Ovary (tissue), 9 donors: ENCODE measurements around the gene PTOV1. TPM values are rescaled to one million over a fixed set of nuclear protein-coding genes. Genes with fewer than 3 reads are reported as not detected.
A peak's percentile ranks its signal among the peaks of the same experiment; 100 is the strongest.

Experiments
- DNase-seq, 5 donors: peaks; one replicate each; pipeline ENCODE4 v3.0.0-alpha.2; 2019 to 2020
- H3K27ac ChIP-seq, 2 donors: fragments of 200-600 bp; one replicate each; pipeline versions ENCODE4 v1.5.1 to v1.8.0; 2019 to 2022
- H3K27me3 ChIP-seq: fragments of 200-600 bp; one replicate; pipeline ENCODE4 v1.8.0; 2022
- H3K36me3 ChIP-seq: fragments of 200-600 bp; sonication (generic); one replicate; pipeline ENCODE4 v1.5.1; 2019
- H3K4me1 ChIP-seq: one replicate; pipeline ENCODE4 v1.8.1; 2013; ENCODE audit warnings: mild to moderate bottlenecking, moderate library complexity; ENCODE audit not compliant: insufficient read depth
- H3K4me3 ChIP-seq: fragments of 200-600 bp; sonication (generic); one replicate; pipeline ENCODE4 v1.5.1; 2017
- H3K9me3 ChIP-seq, 2 donors: fragments of 200-600 bp in 1 of 2; sonication (generic) in 1 of 2; one replicate each; pipeline versions ENCODE4 v1.5.1 to v1.8.1; 2013 to 2019; ENCODE audit warnings: mild to moderate bottlenecking in 1 of 2, moderate library complexity in 1 of 2
- EP300 ChIP-seq: sonication (generic); formaldehyde crosslinking; IDR thresholded peaks from one replicate; pipeline ENCODE4 v1.6.1; 2017; ENCODE audit warnings: antibody characterized with exemption
- POLR2A ChIP-seq: fragments of 450-650 bp; IDR thresholded peaks from one replicate; pipeline ENCODE4 v1.6.1; 2017; ENCODE audit warnings: antibody characterized with exemption, mild to moderate bottlenecking, moderate library complexity
- WGBS, 3 donors: extraction: QIAGEN DNeasy Blood & Tissue Kit in 1 of 3; methylation state at CpG; one replicate each; pipeline versions ENCODE4 v1.1.5 to v1.1.7; 2013 to 2017; 5-methylcytosine and 5-hydroxymethylcytosine counted together
- intact Hi-C, 4 donors: fragments of 100-400 bp; cut with DNase I; formaldehyde crosslinking; loops; one replicate each; pipeline versions ENCODE4 v1.11.0 to v1.15.1; 2022 to 2023
- polyA plus RNA-seq, 2 donors: library from polyadenylated mRNA; stranded (reverse); fragments of 200-250 nt in 1 of 2; fragments of 350-450 nt in 1 of 2; fragmentation: Illumina TruSeq in 1 of 2; extraction: RNeasy Lipid Tissue Mini Kit (QIAGEN cat#74804) in 1 of 2; gene quantifications; one replicate each; pipeline ENCODE4 v1.2.3, GENCODE V29; 2013 to 2014
- total RNA-seq, 7 donors: library from RNA; depleted of rRNA in 2 of 7; stranded (reverse); fragments of >200 nt in 2 of 7; fragmentation: NEBNext Ultra II Directional in 3 of 7; extraction: Animal tissue kit (Norgen Biotek cat#: 25700) in 3 of 7; gene quantifications; one replicate each; pipeline versions ENCODE4 v1.1.0 to v1.2.4, GENCODE V29; 2016 to 2023
- TF ChIP-seq, protein P1 (sequence below), 3 donors: fragments of 450-650 bp in 2 of 3; fragments of 200-600 bp in 1 of 3; IDR thresholded peaks; one replicate each; pipeline versions ENCODE4 v1.5.1 to v1.8.0; 2016 to 2022; ENCODE audit warnings: antibody characterized with exemption in 3 of 3, mild to moderate bottlenecking in 1 of 3
- donor health status: DM: no; HTN: no; CAD: no; lungs with moderate emphysema.
- donor health status: DM: no; HTN: no; CAD: no.
- donor health status: Bipolar disorder and iron deficiency.
- donor health status: DM: yes; HTN: yes; CAD: no.
- donor health status: DM: no; HTN: no; CAD: no.
- donor health status: DM: yes; HTN: yes; CAD: no.

PTOV1 gene
- total and polyA plus RNA-seq, 9 donors, result 22.2 to 256 (median 186) TPM

- Histone ChIP-seq H3K9me3 (no peaks in the 10 kb centered on the region), H3K27ac (peak overlapping the region in 1 of 2 donors; percentile 94), H3K36me3 (no peaks in the 10 kb centered on the region), H3K27me3 (no peaks in the 10 kb centered on the region), H3K4me1 (peaks cover 5% of the 10 kb centered on the region), H3K4me3 (peak overlapping the region; percentile 83)
- intact Hi-C loops, result loop anchor here in 1 of 4 donors (5.0 kb wide), 1 partner anchor 33 kb away; the partner anchor contains the start of gene MED25
- WGBS, 3 donors, result 65 to 68% (median 65%) methylated on average over 12 of the region's 12 CpGs
- no peak for TF ChIP-seq POLR2A
- TF ChIP-seq EP300, result no peak
- TF ChIP-seq, protein P1, sequence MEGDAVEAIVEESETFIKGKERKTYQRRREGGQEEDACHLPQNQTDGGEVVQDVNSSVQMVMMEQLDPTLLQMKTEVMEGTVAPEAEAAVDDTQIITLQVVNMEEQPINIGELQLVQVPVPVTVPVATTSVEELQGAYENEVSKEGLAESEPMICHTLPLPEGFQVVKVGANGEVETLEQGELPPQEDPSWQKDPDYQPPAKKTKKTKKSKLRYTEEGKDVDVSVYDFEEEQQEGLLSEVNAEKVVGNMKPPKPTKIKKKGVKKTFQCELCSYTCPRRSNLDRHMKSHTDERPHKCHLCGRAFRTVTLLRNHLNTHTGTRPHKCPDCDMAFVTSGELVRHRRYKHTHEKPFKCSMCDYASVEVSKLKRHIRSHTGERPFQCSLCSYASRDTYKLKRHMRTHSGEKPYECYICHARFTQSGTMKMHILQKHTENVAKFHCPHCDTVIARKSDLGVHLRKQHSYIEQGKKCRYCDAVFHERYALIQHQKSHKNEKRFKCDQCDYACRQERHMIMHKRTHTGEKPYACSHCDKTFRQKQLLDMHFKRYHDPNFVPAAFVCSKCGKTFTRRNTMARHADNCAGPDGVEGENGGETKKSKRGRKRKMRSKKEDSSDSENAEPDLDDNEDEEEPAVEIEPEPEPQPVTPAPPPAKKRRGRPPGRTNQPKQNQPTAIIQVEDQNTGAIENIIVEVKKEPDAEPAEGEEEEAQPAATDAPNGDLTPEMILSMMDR (IDR thresholded peaks at IDR 0.05), result no peak
- DNase-seq, result peak in 1 of 5 donors; percentile 48
These were observed 805 bp upstream of the PTOV1 start for GRCh38 chr19:49850221-49850486.

DNA sequence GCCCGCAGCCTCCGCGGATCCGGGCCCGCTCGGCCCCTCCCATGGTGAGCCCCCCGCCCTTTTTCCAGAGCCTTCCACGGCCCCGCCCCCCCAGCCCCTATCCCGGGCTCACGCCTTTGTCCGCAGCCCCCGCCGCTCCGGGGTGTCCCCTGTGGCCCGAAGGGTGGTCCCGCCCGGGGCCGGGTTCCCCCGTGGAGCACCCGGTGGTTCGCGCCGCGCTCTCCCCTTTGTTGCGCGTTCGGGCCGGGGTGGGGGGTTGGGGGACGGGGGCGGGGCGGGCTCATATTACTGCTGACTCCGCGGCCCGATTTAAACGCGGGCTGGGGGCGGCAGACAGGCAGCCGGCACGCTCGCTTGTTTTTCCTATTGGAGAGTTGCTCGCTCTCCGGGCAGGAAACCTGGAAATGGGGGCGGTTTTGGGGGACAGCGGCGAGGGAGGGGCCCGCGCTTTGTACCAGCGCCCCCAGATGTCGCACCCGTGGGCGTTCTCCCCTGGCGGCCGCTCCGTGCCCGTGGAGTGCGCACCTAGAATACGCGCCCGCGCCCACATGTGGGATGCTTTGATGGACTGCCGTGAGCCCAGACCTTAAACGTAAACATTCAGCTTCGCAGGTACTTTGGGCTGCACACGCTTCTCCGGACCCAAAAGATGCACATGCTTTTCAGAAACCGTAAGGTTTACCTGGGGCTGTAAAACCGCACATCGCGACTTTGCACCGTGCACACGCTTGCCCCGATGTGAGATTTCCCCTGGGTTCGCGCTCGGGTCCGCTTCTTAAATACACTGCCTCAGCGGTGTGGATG, 699 bp downstream of the PTOV1 start:
- intact Hi-C loops, result loop anchor here in 1 of 4 donors (5.0 kb wide), 1 partner anchor 34 kb away; the partner anchor contains the start of gene MED25
- Histone ChIP-seq H3K9me3 (no peaks in the 10 kb centered on the region), H3K4me3 (peak overlapping the region; percentile 83), H3K4me1 (peaks cover 5% of the 10 kb centered on the region), H3K27me3 (no peaks in the 10 kb centered on the region), H3K27ac (peak overlapping the region; percentile 94 to 97), H3K36me3 (no peaks in the 10 kb centered on the region)
- 1% methylated on average over 47 to 78 of the region's 78 CpGs for WGBS, 3 donors
- TF ChIP-seq POLR2A, result no peak
- no peak for TF ChIP-seq EP300
- TF ChIP-seq, protein P1 (IDR thresholded peaks at IDR 0.05), result no peak
- DNase-seq, result peak; percentile 48 to 75 (median 71)

- no peak overlapping the region for H3K4me3 ChIP-seq
- no peaks in the 10 kb centered on the region for H3K9me3 ChIP-seq
- H3K4me1 ChIP-seq, result peaks cover 5% of the 10 kb centered on the region
- H3K36me3 ChIP-seq, result no peaks in the 10 kb centered on the region
- TF ChIP-seq, protein P1 (IDR thresholded peaks at IDR 0.05), result no peak
- TF ChIP-seq EP300, result no peak
- TF ChIP-seq POLR2A, result no peak
- H3K27ac ChIP-seq, result no peak overlapping the region
- no peaks in the 10 kb centered on the region for H3K27me3 ChIP-seq
- 34 to 58% (median 45%) methylated on average over 14 of the region's 14 CpGs for WGBS, 3 donors
- intact Hi-C loops, result loop anchor here in 1 of 4 donors (5.0 kb wide), 1 partner anchor 35 kb away; the partner anchor contains the start of gene MED25
- DNase-seq, result no peak
These were observed 1.7 kb downstream of the PTOV1 start for GRCh38 chr19:49852631-49853126.

DNA sequence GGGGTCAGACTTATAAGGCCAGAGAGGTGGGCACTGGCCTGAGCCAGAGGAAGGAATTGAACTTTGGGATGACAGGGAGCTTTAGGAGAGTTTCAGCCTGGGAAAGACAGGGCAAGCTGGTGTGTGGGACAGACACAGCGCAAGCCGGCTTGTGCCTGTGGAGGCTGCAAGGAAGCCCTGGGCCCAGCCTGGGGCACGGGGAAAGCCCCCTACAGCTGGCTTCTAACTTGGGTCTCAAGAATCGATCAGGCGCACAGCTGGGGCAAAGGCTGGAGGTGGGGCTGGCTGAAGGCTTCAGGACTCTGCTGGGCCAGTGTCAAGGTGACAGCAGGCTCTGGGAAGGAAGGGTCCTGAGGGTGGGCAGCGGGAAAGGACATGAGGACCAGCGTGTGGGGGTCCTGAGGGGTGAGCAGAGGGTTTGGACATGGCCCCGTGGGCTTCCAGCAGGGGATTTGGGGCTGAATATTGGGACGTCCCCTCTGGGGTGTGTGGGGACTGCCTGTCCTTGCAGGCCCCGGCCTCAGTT, 3.0 kb downstream of the PTOV1 start:
- no peak for TF ChIP-seq POLR2A
- no peak for TF ChIP-seq EP300
- TF ChIP-seq, protein P1 (IDR thresholded peaks at IDR 0.05), result no peak
- Histone ChIP-seq H3K27me3 (no peaks in the 10 kb centered on the region), H3K27ac (peak overlapping the region in 1 of 2 donors; percentile 34), H3K36me3 (no peaks in the 10 kb centered on the region), H3K9me3 (no peaks in the 10 kb centered on the region), H3K4me1 (peaks cover 5% of the 10 kb centered on the region), H3K4me3 (no peak overlapping the region)
- 66 to 73% (median 72%) methylated on average over 10 of the region's 10 CpGs for WGBS, 3 donors
- DNase-seq, result peak in 1 of 5 donors; percentile 38
- intact Hi-C loops, result loop anchor here in 1 of 4 donors (5.0 kb wide), 1 partner anchor 37 kb away; the partner anchor contains the start of gene MED25
